Posterior vena cava (tissue), 2 donors: ENCODE data around the gene ESRRA. TPM values are rescaled to one million over a fixed set of nuclear protein-coding genes. Genes with fewer than 3 reads are reported as not detected.
"Not testable (repeated sequence)": the region's sequence is repeated elsewhere in the genome, so short reads cannot be mapped to it uniquely, and the experiment has no call there.

Source experiments
- DNase-seq: peaks from one replicate; pipeline ENCODE4 v3.0.0-alpha.2; 2020; ENCODE audit warnings: low spot score
- intact Hi-C, 2 donors: fragments of 100-400 bp; cut with DNase I; formaldehyde crosslinking; loops; one replicate each; pipeline versions ENCODE4 v1.14.1 to v1.14.2; 2022 to 2023
- total RNA-seq, 2 donors: library from RNA; stranded (reverse); fragmentation: NEBNext Ultra II Directional; extraction: Animal tissue kit (Norgen Biotek cat#: 25700); gene quantifications; one replicate each; pipeline ENCODE4 v1.2.1, GENCODE V29; 2021
- donor health status: DM: yes; HTN: yes; CAD: no.
- donor health status: DM: yes; HTN: yes; CAD: no.

The ESRRA gene
- total RNA-seq, 2 donors from 2014 or later, result 33.5 to 41.2 TPM

GRCh38 chr11:64318766-64319761, 13.7 kb downstream of the ESRRA start:
- intact Hi-C loops, result no loop called here
- DNase-seq, result peak; percentile 81

GRCh38 chr11:64320556-64320955, 15.2 kb downstream of the ESRRA start:
- peak; percentile 64 for DNase-seq

GRCh38 chr11:64321026-64321425, 15.7 kb downstream of the ESRRA start:
- intact Hi-C loops, result no loop called here
- DNase-seq, result no peak

More at GRCh38 chr11:64320556-64320955, 15.2 kb downstream of the ESRRA start:
- intact Hi-C loops, result no loop called here

GRCh38 chr11:64321533-64321932, 16.2 kb downstream of the ESRRA start:
- DNase-seq, result peak; percentile 40
- intact Hi-C loops, result no loop called here

- peak; percentile 74 for DNase-seq
- intact Hi-C loops, result no loop called here
Observed at GRCh38 chr11:64322925-64323260, 17.6 kb downstream of the ESRRA start.

GRCh38 chr11:64323373-64323772, 18.0 kb downstream of the ESRRA start:
- intact Hi-C loops, result no loop called here
- DNase-seq, result peak; percentile 69

GRCh38 chr11:64323984-64324383, 18.7 kb downstream of the ESRRA start:
- DNase-seq, intact Hi-C loops: not testable (repeated sequence)

GRCh38 chr11:64324692-64325469, 19.6 kb downstream of the ESRRA start:
- no peak for DNase-seq
- intact Hi-C loops, result no loop called here

- DNase-seq, result no peak
- intact Hi-C loops, result no loop called here
Observed at GRCh38 chr11:64327375-64327774, 22.1 kb downstream of the ESRRA start.

GRCh38 chr11:64327993-64328392, 22.7 kb downstream of the ESRRA start:
- DNase-seq, result no peak
- intact Hi-C loops, result no loop called here

GRCh38 chr11:64330888-64331287, 25.6 kb downstream of the ESRRA start:
- DNase-seq, result peak; percentile 43
- intact Hi-C loops, result no loop called here

- intact Hi-C loops, result no loop called here
- DNase-seq, result peak; percentile 92
Observed at GRCh38 chr11:64331569-64332371, 26.4 kb downstream of the ESRRA start.

- DNase-seq, result no peak
- intact Hi-C loops, result no loop called here
Observed at GRCh38 chr11:64333556-64333955, 28.2 kb downstream of the ESRRA start.

GRCh38 chr11:64334764-64335735, 29.7 kb downstream of the ESRRA start:
- DNase-seq, result peak; percentile 76
- intact Hi-C loops, result no loop called here

- intact Hi-C loops, result no loop called here
- DNase-seq, result no peak
Observed at GRCh38 chr11:64337538-64338249, 32.4 kb downstream of the ESRRA start.

- DNase-seq, result no peak
- intact Hi-C loops, result no loop called here
Observed at GRCh38 chr11:64338716-64339115, 33.4 kb downstream of the ESRRA start.

- intact Hi-C loops, result no loop called here
- DNase-seq, result no peak
Observed at GRCh38 chr11:64339286-64339685, 34.0 kb downstream of the ESRRA start.
